K562 (cell line): ENCODE measurements around the gene ABCF2. TPM values are rescaled to one million over a fixed set of nuclear protein-coding genes. Genes with fewer than 3 reads are reported as not detected.

Source experiments
- DNMT1 ChIP-seq: fragments of 450-650 bp; IDR thresholded peaks from 2 replicates; pipeline ENCODE4 v1.6.1; 2016; ENCODE audit warnings: antibody characterized with exemption, mild to moderate bottlenecking
- FOS ChIP-seq: IDR thresholded peaks from 3 replicates; pipeline ENCODE4 v1.6.1; 2011; ENCODE audit not compliant: insufficient read length; ENCODE audit errors: extremely low read depth
- HNRNPL ChIP-seq: fragments of 200-400 bp; formaldehyde crosslinking; IDR thresholded peaks from 2 replicates; pipeline ENCODE4 v1.6.1; 2017; ENCODE audit warnings: low read depth, mild to moderate bottlenecking, low read length
- HNRNPUL1 ChIP-seq: fragments of 200-400 bp; formaldehyde crosslinking; IDR thresholded peaks from 2 replicates; pipeline ENCODE4 v1.6.1; 2017; ENCODE audit warnings: low read length
- ILK ChIP-seq: fragments of 450-650 bp; IDR thresholded peaks from 2 replicates; pipeline ENCODE4 v1.6.1; 2016; ENCODE audit warnings: missing genetic modification characterization, low read depth, mild to moderate bottlenecking, missing compliant biosample characterization, moderate library complexity, borderline replicate concordance
- KAT7 ChIP-seq: sonication (generic); formaldehyde crosslinking; IDR thresholded peaks from 2 replicates; pipeline ENCODE4 v1.8.0; 2022; ENCODE audit warnings: missing genetic modification reagents, mild to moderate bottlenecking, borderline replicate concordance
- MBD1 ChIP-seq: fragments of 250-450 bp; sonication (Bioruptor Pico); IDR thresholded peaks from 2 replicates; pipeline ENCODE4 v1.8.0; 2022; ENCODE audit warnings: inconsistent platforms
- NONO ChIP-seq, 2 experiments: fragments of 200-400 bp in 1 of 2; fragments of 450-650 bp in 1 of 2; formaldehyde crosslinking in 1 of 2; IDR thresholded peaks; 2 replicates each; pipeline ENCODE4 v1.6.1; 2017; ENCODE audit warnings: low read depth in 2 of 2, mild to moderate bottlenecking in 2 of 2, moderate library complexity in 2 of 2, low read length in 1 of 2
- RREB1 ChIP-seq: fragments of 250-450 bp; sonication (Bioruptor Pico); IDR thresholded peaks from 2 replicates; pipeline ENCODE4 v1.4.0; 2020
- ZBTB11 ChIP-seq, 3 experiments: fragments of 200-800 bp in 1 of 3; fragments of 250-450 bp in 1 of 3; fragments of 450-650 bp in 1 of 3; sonication (Bioruptor Pico) in 1 of 3; sonication (Bioruptor generic) in 1 of 3; formaldehyde crosslinking in 1 of 3; IDR thresholded peaks; 2 replicates each; pipeline versions ENCODE4 v1.6.1 to v1.8.0; 2016 to 2022; ENCODE audit warnings: mild to moderate bottlenecking in 2 of 3, missing genetic modification characterization in 2 of 3, missing compliant biosample characterization in 1 of 3, moderate library complexity in 1 of 3
- ZKSCAN8 ChIP-seq: fragments of 200-800 bp; sonication (Bioruptor generic); IDR thresholded peaks from 2 replicates; pipeline ENCODE4 v1.6.1; 2016; ENCODE audit warnings: missing genetic modification characterization, missing compliant biosample characterization
- ZNF316 ChIP-seq: fragments of 450-650 bp; IDR thresholded peaks from 2 replicates; pipeline ENCODE4 v1.6.1; 2016
- ZZZ3 ChIP-seq: fragments of 450-650 bp; IDR thresholded peaks from 2 replicates; pipeline ENCODE4 v1.6.1; 2016; ENCODE audit warnings: antibody characterized with exemption, mild to moderate bottlenecking, moderate library complexity
- polyA plus RNA-seq, 8 experiments: library from polyadenylated mRNA; depleted of rRNA in 4 of 8; stranded (reverse) in 5 of 8; unstranded in 3 of 8; fragments of >200 nt; fragmentation: Nextera tagmentation in 2 of 8; fragmentation: Illumina TruSeq in 1 of 8; extraction: Ambion mirVana in 2 of 8; extraction: Trizol in 1 of 8; gene quantifications; 2 replicates each; pipeline versions ENCODE4 v1.2.1 to v1.2.3, GENCODE V29; 2011 to 2014; ENCODE audit warnings: inconsistent platforms in 1 of 8, missing spikeins in 1 of 8
- total RNA-seq, 7 experiments: library from RNA; depleted of rRNA in 6 of 7; stranded (reverse); fragments of >200 nt in 6 of 7; fragmentation: Illumina TruSeq in 2 of 7; extraction: Trizol in 2 of 7; gene quantifications; 2 replicates each; pipeline versions ENCODE4 v1.2.1 to v1.2.3, GENCODE V29; 2011 to 2021; ENCODE audit warnings: low replicate concordance in 1 of 7
- TF ChIP-seq, protein P1 (sequence below): fragments of 450-650 bp; conservative IDR thresholded peaks from 2 replicates; pipeline ENCODE4 v1.6.1; 2016; ENCODE audit warnings: missing genetic modification characterization, low read depth, mild to moderate bottlenecking, missing compliant biosample characterization, moderate library complexity

ABCF2 gene
- total and polyA plus RNA-seq, 9 of the 15 experiments (the other 6 are each of a cell fraction or from before 2014, with no cell fraction given): 62.1 to 224 (median 113) TPM

- TF ChIP-seq ILK (tag): no peak
- no peak for TF ChIP-seq ZNF316
- TF ChIP-seq ZKSCAN8 (CRISPR knock-in tag): no peak
- no peak for TF ChIP-seq HNRNPUL1
- TF ChIP-seq, protein P1, sequence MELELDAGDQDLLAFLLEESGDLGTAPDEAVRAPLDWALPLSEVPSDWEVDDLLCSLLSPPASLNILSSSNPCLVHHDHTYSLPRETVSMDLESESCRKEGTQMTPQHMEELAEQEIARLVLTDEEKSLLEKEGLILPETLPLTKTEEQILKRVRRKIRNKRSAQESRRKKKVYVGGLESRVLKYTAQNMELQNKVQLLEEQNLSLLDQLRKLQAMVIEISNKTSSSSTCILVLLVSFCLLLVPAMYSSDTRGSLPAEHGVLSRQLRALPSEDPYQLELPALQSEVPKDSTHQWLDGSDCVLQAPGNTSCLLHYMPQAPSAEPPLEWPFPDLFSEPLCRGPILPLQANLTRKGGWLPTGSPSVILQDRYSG (tag): no peak
- TF ChIP-seq FOS: no peak
- TF ChIP-seq NONO (IDR thresholded peaks at IDR 0.05; ENCODE audit: low read depth in 2 of 2, low read length in 1 of 2): peak in 1 of 2 experiments; percentile 44; a peak in 1 of 4 replicates
- TF ChIP-seq ZZZ3: no peak
- TF ChIP-seq HNRNPL: no peak
- TF ChIP-seq RREB1 (CRISPR knock-in tag): 0 out of 2 replicates have a peak, but pooled peaks have one; percentile 35
- TF ChIP-seq ZBTB11 (CRISPR knock-in tag; IDR thresholded peaks at IDR 0.05): no peak
- peak; percentile 99 for TF ChIP-seq MBD1 (CRISPR knock-in tag)
- TF ChIP-seq KAT7 (CRISPR knock-in tag): no peak; the same call in 1 of the 2 replicates
- no peak for TF ChIP-seq DNMT1
Observed at GRCh38 chr7:151172273-151173141, 54.5 kb downstream of the ABCF2 start (continued).
